ENCODE data around the gene TTC3.
"Not testable (repeated sequence)": the region's sequence is repeated elsewhere in the genome, so short reads cannot be mapped to it uniquely, and the experiment has no call there.

TTC3 gene

DNA sequence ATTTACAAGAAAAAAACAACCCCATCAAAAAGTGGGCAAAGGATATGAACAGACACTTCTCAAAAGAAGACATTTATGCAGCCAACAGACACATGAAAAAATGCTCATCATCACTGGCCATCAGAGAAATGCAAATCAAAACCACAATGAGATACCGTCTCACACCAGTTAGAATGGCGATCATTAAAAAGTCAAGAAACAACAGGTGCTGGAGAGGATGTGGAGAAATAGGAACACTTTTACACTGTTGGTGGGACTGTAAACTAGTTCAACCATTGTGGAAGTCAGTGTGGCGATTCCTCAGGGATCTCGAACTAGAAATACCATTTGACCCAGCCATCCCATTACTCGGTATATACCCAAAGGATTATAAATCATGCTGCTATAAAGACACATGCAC is 70.3 kb downstream of the TTC3 start:
- not testable (repeated sequence) for H2BK12ac ChIP-seq (ENCODE audit: low read length); H3K14ac ChIP-seq (ENCODE audit: low read length); H3K79me1 ChIP-seq (ENCODE audit: low read depth, low read length); H3K4me1 ChIP-seq (ENCODE audit: control insufficient read depth in 2 of 2, insufficient read depth in 1 of 2, low read depth in 1 of 2, low read length in 2 of 2); H3K9me3 ChIP-seq (replicated peaks in 1 of 2; ENCODE audit: control insufficient read depth in 2 of 2, insufficient read depth in 1 of 2, low read depth in 1 of 2, low read length in 2 of 2); H3K4ac ChIP-seq (ENCODE audit: low read length); H4K8ac ChIP-seq (ENCODE audit: low read depth, low read length); H3K23ac ChIP-seq (ENCODE audit: low read depth, low read length, poor library complexity); H3K4me2 ChIP-seq (ENCODE audit: insufficient read depth, low read length, poor library complexity, severe bottlenecking); H2BK120ac ChIP-seq (ENCODE audit: low read depth, low read length); H3K4me3 ChIP-seq (ENCODE audit: low read length in 2 of 2); H3K27ac ChIP-seq (replicated peaks; ENCODE audit: low read length); DNase-seq (ENCODE audit: low spot score); H2AFZ ChIP-seq (ENCODE audit: low read length); H2BK5ac ChIP-seq (ENCODE audit: low read length); H3K27me3 ChIP-seq (ENCODE audit: control insufficient read depth in 3 of 3, insufficient read depth in 3 of 3, low read depth in 1 of 3, low read length in 3 of 3); H3K18ac ChIP-seq (ENCODE audit: low read length); H3K9ac ChIP-seq (ENCODE audit: low read depth, low read length, poor library complexity); H2AK5ac ChIP-seq (ENCODE audit: low read depth, low read length); H2BK15ac ChIP-seq (ENCODE audit: low read length); H4K91ac ChIP-seq (ENCODE audit: low read depth, low read length, poor library complexity)
- no CpG with 5 or more reads among the region's 5 CpGs for WGBS, 2 donors (ENCODE audit: extremely low coverage in 2 of 2, insufficient read length in 2 of 2, insufficient replicate concordance in 1 of 2)
- peaks cover 4 to 79% of the 10 kb centered on the region in 2 donors for H3K36me3 ChIP-seq (replicated peaks in 1 of 2; ENCODE audit: control insufficient read depth in 2 of 2, insufficient read depth in 2 of 2, low read length in 2 of 2)

DNA sequence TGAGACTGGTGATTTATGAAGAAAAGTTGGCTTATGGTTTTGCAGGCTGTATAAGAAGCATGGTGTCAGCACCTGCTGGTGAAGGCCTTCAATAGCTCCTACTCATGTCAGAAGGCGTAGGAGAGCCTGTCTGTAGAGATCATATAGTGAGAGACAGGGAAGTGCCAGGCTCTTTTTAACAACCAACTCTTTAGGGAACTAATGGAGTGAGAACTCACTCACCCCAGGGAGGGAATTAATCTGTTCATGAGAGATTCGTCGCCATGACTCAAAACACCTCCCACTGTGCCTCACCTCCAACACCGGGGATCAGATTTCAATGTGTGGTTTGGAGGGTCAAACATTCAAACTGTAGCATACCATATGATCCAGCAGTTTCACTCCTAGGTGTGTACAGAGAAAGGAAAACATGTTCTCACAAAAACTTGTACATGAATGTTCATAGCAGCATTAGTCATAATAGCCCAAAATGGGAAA is 72.6 kb downstream of the TTC3 start:
- Histone ChIP-seq H4K91ac (ENCODE audit: low read depth, low read length, poor library complexity) (no peak overlapping the region), H3K79me1 (ENCODE audit: low read depth, low read length) (no peaks in the 10 kb centered on the region), H3K4me3 (ENCODE audit: low read length in 2 of 2) (no peak overlapping the region), H2AFZ (ENCODE audit: low read length) (no peak overlapping the region), H3K4me2 (ENCODE audit: insufficient read depth, low read length, poor library complexity, severe bottlenecking) (no peak overlapping the region), H3K18ac (ENCODE audit: low read length) (no peak overlapping the region), H3K9ac (ENCODE audit: low read depth, low read length, poor library complexity) (no peak overlapping the region), H3K27ac (replicated peaks; ENCODE audit: low read length) (no peak overlapping the region), H2AK5ac (ENCODE audit: low read depth, low read length) (no peak overlapping the region), H3K36me3 (replicated peaks in 1 of 2; ENCODE audit: control insufficient read depth in 2 of 2, insufficient read depth in 2 of 2, low read length in 2 of 2) (peaks cover 4 to 79% of the 10 kb centered on the region in 2 donors), H4K8ac (ENCODE audit: low read depth, low read length) (no peak overlapping the region), H3K9me3 (replicated peaks in 1 of 2; ENCODE audit: control insufficient read depth in 2 of 2, insufficient read depth in 1 of 2, low read depth in 1 of 2, low read length in 2 of 2) (peaks cover 0 to 5% of the 10 kb centered on the region in 2 donors), H2BK15ac (ENCODE audit: low read length) (no peak overlapping the region), H3K4me1 (ENCODE audit: control insufficient read depth in 2 of 2, insufficient read depth in 1 of 2, low read depth in 1 of 2, low read length in 2 of 2) (peaks cover 0 to 2% of the 10 kb centered on the region in 2 donors), H3K14ac (ENCODE audit: low read length) (no peak overlapping the region), H2BK12ac (ENCODE audit: low read length) (no peak overlapping the region), H3K23ac (ENCODE audit: low read depth, low read length, poor library complexity) (no peak overlapping the region), H2BK5ac (ENCODE audit: low read length) (no peak overlapping the region), H3K4ac (ENCODE audit: low read length) (no peak overlapping the region), H2BK120ac (ENCODE audit: low read depth, low read length) (no peak overlapping the region), H3K27me3 (ENCODE audit: control insufficient read depth in 3 of 3, insufficient read depth in 3 of 3, low read depth in 1 of 3, low read length in 3 of 3) (no peaks in the 10 kb centered on the region)
- DNase-seq (ENCODE audit: low spot score), result no peak
- WGBS, 2 donors (ENCODE audit: extremely low coverage in 2 of 2, insufficient read length in 2 of 2, insufficient replicate concordance in 1 of 2), result no CpG with 5 or more reads among the region's 4 CpGs

DNA sequence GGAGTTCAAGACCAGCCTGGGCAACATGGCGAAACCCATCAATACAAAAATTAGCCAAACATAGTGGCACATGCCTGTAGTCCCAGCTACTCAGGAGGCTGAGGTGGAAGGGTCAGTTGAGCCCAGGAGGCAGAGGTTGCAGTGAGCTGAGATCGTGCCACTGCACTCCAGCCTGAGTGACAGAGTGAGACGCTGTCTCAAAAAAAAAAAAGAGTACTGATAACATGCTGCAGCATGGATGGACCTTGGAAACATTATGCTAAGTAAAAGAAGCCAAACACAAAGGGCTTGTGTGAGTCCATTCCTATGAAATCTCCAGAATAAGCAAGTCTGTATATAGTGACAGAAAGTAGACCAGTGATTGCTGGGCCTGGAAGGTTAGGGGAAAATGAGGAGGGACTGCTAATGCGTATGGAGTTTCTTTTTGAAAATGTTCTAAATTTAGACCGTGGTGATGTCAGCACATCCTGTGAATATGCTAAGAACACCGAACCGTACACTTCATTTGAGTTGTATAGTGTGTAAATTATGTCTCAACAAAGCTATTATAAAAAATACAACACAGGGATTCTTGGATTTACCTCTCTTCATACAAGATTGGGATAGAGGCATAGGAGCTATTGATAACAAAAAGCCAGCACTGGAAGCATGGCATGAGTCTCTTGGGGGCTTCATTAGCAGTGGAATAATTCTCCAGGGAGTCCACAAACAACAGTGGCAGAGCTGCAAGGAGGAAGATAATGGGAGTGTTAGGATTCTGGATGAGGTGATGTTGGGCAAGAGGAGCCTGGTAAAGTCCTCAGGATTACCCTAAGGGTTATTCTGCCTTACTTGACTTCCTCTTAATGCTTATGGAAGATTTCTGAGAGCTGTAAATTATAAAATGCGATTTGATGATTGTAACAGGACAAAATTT is 73.5 kb downstream of the TTC3 start:
- no peak overlapping the region for H2AFZ ChIP-seq (ENCODE audit: low read length)
- H3K23ac ChIP-seq (ENCODE audit: low read depth, low read length, poor library complexity), result no peak overlapping the region
- H3K36me3 ChIP-seq (replicated peaks in 1 of 2; ENCODE audit: control insufficient read depth in 2 of 2, insufficient read depth in 2 of 2, low read length in 2 of 2), result peaks cover 4 to 79% of the 10 kb centered on the region in 2 donors
- WGBS, 2 donors (ENCODE audit: extremely low coverage in 2 of 2, insufficient read length in 2 of 2, insufficient replicate concordance in 1 of 2), result no CpG with 5 or more reads among the region's 8 CpGs
- no peak overlapping the region for H3K9ac ChIP-seq (ENCODE audit: low read depth, low read length, poor library complexity)
- no peak for DNase-seq (ENCODE audit: low spot score)
- peaks cover 0 to 2% of the 10 kb centered on the region in 2 donors for H3K4me1 ChIP-seq (ENCODE audit: control insufficient read depth in 2 of 2, insufficient read depth in 1 of 2, low read depth in 1 of 2, low read length in 2 of 2)
- no peak overlapping the region for H2BK15ac ChIP-seq (ENCODE audit: low read length)
- no peak overlapping the region for H3K4ac ChIP-seq (ENCODE audit: low read length)
- no peak overlapping the region for H2BK120ac ChIP-seq (ENCODE audit: low read depth, low read length)
- no peak overlapping the region for H3K4me2 ChIP-seq (ENCODE audit: insufficient read depth, low read length, poor library complexity, severe bottlenecking)
- H4K8ac ChIP-seq (ENCODE audit: low read depth, low read length), result no peak overlapping the region
- H2BK5ac ChIP-seq (ENCODE audit: low read length), result no peak overlapping the region
- H3K14ac ChIP-seq (ENCODE audit: low read length), result no peak overlapping the region
- H3K9me3 ChIP-seq (replicated peaks in 1 of 2; ENCODE audit: control insufficient read depth in 2 of 2, insufficient read depth in 1 of 2, low read depth in 1 of 2, low read length in 2 of 2), result no peaks in the 10 kb centered on the region
- H3K27ac ChIP-seq (replicated peaks; ENCODE audit: low read length), result peak overlapping the region; percentile 40
- no peak overlapping the region for H2AK5ac ChIP-seq (ENCODE audit: low read depth, low read length)
- no peak overlapping the region for H4K91ac ChIP-seq (ENCODE audit: low read depth, low read length, poor library complexity)
- no peak overlapping the region for H3K4me3 ChIP-seq (ENCODE audit: low read length in 2 of 2)
- no peak overlapping the region for H3K18ac ChIP-seq (ENCODE audit: low read length)
- H3K27me3 ChIP-seq (ENCODE audit: control insufficient read depth in 3 of 3, insufficient read depth in 3 of 3, low read depth in 1 of 3, low read length in 3 of 3), result no peaks in the 10 kb centered on the region
- no peak overlapping the region for H2BK12ac ChIP-seq (ENCODE audit: low read length)
- no peaks in the 10 kb centered on the region for H3K79me1 ChIP-seq (ENCODE audit: low read depth, low read length)

DNA sequence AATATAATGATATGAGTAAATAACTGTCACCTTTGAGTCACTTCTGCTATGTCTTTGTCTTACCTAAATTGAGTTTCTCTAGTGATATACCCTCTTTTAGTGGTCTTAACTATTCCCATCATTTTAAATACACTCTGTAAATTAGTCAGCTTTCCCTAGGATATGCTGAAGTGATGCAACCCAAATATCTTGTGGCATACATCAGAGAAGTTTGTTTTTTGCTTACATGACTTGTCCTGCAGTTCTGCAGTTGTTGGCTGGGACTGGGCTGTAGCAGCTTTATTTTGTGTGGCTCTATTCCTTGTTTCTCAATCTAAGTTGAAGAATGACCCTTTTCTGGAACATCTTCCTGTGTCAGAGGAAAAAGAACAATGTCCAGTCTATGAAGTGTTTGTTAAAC is 76.4 kb downstream of the TTC3 start:
- H3K27ac ChIP-seq (replicated peaks; ENCODE audit: low read length), result no peak overlapping the region

More for the DNA sequence above, 76.4 kb downstream of the TTC3 start:
- Histone ChIP-seq H3K36me3 (replicated peaks in 1 of 2; ENCODE audit: control insufficient read depth in 2 of 2, insufficient read depth in 2 of 2, low read length in 2 of 2) (peaks cover 7 to 98% of the 10 kb centered on the region in 2 donors), H3K4me3 (ENCODE audit: low read length in 2 of 2) (no peak overlapping the region), H3K27me3 (ENCODE audit: control insufficient read depth in 3 of 3, insufficient read depth in 3 of 3, low read depth in 1 of 3, low read length in 3 of 3) (no peaks in the 10 kb centered on the region), H2AFZ (ENCODE audit: low read length) (no peak overlapping the region), H3K18ac (ENCODE audit: low read length) (no peak overlapping the region), H3K23ac (ENCODE audit: low read depth, low read length, poor library complexity) (no peak overlapping the region), H2BK5ac (ENCODE audit: low read length) (no peak overlapping the region), H4K91ac (ENCODE audit: low read depth, low read length, poor library complexity) (no peak overlapping the region), H3K9me3 (replicated peaks in 1 of 2; ENCODE audit: control insufficient read depth in 2 of 2, insufficient read depth in 1 of 2, low read depth in 1 of 2, low read length in 2 of 2) (no peaks in the 10 kb centered on the region), H2BK120ac (ENCODE audit: low read depth, low read length) (no peak overlapping the region), H4K8ac (ENCODE audit: low read depth, low read length) (no peak overlapping the region), H3K4me2 (ENCODE audit: insufficient read depth, low read length, poor library complexity, severe bottlenecking) (no peak overlapping the region), H2BK15ac (ENCODE audit: low read length) (no peak overlapping the region), H3K79me1 (ENCODE audit: low read depth, low read length) (no peaks in the 10 kb centered on the region), H2AK5ac (ENCODE audit: low read depth, low read length) (no peak overlapping the region), H3K4ac (ENCODE audit: low read length) (no peak overlapping the region), H2BK12ac (ENCODE audit: low read length) (no peak overlapping the region), H3K14ac (ENCODE audit: low read length) (no peak overlapping the region), H3K4me1 (ENCODE audit: control insufficient read depth in 2 of 2, insufficient read depth in 1 of 2, low read depth in 1 of 2, low read length in 2 of 2) (peaks cover 0 to 2% of the 10 kb centered on the region in 2 donors), H3K9ac (ENCODE audit: low read depth, low read length, poor library complexity) (no peak overlapping the region)
- DNase-seq (ENCODE audit: low spot score), result no peak

All from neuronal stem cell (in vitro differentiated cells).